HG03039 (cell line): ENCODE results near the gene SMIM23.

Source experiments
- ATAC-seq: cut with Tn5 transposase; IDR thresholded peaks from one replicate; pipeline ENCODE4 v1.9.1; 2021; ENCODE audit warnings: mild to moderate bottlenecking, moderate library complexity; ENCODE audit not compliant: unreplicated experiment

SMIM23 gene

DNA sequence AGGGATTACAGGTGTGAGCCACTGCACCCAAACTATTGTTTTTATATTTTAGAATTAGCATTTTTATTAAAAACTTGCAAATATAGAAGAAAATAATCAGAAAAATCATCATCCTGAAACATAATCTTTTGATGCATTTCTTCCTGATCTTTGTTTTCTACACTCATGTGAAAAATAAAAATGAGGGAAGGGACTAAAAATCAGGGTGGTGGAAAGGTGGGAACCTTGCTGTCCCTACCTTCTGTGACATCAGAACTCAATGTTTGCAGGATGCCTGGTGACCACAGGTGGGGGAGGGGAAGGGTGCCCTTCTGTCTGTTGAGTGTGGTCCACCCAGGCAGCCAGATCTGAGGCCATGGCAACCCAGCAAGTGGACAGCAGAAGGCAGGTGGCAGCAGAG lies at the start of gene SMIM23:
SMIM23 (plus strand) TSS at position 301 of the 400 bp plus-strand sequence; CDS start at position 356, 55 bp downstream.
- ATAC-seq = no peak

DNA sequence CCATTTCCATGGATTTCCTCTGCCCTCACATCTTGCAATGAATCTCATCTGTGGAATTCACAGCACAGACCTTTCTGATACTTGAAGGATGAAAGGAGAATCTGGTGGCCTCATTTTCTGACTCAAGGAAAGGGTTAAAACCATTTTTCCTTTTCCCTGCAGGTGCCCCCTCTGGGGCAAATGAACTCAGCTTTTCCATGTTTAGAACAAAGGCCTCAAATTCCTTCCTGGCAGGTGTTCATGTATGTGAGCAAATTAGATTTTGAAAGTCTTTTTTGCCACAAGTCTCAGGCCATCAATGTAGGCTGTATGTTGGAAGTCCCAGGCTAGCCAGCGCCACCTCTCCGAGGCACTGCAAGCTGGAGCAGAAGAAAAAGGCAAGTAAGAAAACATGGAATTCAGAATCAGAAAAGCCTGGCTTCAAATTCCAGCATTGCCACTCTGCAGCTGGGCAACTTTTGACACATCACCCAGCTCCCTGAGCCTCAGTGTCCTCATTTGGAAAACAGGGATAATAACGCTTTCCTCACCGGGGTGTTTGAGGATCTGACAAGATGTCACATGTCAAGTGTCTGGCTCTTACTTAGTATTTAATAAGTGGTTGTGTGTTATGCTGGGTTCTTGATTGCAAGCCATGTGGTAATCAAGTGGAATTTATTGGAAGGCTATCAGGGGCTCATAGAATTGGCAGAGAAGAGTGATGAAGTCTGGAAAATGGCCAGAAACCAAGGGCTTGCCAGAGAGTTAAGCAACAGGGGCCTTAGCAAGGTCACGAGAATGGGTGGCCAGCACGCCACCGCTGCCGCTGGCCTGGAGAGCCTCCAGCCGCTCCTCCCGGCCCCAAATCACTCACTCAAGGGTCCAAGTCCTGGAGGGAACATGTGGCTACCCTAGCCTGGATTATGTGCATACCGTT lies 48.4 kb upstream of the SMIM23 start:
- ATAC-seq = no peak

DNA sequence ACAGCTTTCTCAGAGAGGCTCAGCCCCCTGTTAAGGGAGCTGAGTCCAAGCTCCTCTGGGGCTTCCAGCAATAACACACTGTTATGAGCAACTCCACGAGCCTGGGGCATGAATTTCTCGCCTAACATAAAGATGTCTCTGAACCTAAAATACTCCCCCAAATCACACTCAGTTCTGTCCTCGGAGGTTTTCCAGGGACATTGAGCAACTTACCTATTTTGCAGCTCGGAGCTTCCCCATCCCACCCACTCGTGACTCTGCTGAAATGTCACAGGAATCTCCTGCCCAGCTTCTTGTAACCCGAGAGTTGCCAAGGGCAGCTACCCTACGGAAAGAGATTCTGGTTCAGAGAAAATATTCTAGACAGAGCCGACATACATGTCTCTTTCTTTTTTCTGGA lies 47.1 kb upstream of the SMIM23 start:
- ATAC-seq = no peak

DNA sequence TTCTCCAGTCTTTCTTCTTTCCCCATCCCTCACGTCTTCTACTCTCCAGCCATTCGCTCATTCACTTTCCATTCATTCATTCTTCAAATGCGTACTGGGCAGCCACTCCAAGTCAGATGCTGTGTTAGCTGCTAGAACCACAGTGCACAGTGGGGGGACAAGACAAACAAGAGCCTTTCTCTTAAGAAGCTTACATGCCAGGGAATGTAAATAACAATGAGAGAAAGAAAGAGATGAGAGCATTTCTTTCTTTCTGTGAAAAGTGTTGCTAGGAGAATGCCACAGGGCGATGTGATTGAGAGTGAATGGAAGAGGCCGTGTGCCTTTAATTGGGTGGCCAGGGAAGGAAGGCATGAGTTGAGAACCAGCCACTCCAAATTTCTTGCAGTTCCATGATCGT lies 46.3 kb upstream of the SMIM23 start:
- no peak for ATAC-seq

DNA sequence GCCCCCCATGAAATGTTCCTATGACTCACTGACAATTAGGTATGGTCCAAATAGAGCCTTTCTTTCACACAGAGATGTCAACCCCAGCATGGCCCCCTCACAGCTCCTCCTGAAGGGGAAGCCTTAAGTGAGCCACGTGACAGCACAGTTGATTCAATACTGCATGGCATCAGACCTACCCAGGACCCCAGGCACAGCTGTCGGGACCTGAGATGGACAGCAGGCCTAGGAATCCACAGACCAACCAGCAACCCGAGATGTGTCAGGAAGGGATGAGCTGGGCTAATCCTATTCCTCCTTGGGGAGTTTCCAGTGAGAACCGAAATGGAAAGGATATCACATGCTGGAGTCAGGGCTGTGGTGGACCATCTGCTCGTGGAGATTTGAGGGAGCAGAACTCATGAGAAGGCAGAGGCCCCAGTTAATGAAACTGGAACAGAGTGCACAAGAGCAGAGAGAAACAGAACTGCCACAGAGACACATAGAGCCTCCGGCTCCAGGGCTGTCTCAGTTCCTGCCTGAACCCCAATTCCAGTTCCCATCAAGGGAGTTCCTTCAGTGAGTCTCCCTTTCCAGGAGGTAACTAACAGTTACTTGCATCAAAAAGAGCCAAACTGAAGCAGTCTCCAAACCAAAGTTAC lies 42.1 kb upstream of the SMIM23 start:
- no peak for ATAC-seq

DNA sequence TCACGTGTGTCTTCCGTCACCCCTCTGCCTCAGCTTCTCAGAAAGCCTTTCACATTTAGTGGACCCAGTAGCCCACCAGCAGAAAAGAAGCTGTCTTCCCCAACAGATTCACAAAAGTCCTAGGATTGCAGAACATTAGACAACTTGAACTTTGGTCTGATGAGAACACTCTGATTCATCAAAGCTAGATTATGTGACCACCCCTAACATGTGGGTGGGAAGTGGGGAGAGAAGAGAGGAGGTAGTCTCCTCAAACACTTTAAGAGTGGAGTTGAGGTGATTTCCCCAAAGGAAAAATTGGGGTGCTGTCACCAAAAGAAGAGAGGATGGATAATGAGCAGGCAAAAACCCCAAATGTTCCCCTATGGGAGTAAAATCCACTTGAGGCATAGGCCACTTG lies 41.4 kb upstream of the SMIM23 start:
- no peak for ATAC-seq

DNA sequence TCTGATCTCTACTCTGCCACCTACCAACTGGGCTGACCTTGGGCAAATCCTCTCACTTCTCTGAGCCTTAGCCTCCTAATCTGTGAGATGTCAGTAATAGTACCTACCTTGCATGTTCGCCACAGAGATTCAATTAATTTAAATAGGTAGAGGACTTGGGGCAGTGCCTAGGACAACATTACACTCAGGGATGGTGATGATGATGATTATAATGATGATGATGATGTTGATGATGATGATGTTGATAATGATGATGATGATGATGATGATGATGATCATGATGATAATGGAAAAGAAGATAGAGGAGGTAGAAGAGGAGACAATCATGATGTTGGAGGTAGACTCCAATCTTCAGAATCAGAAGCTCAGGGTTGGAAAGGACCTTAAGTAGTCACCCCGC lies 40.7 kb upstream of the SMIM23 start:
- no peak for ATAC-seq

DNA sequence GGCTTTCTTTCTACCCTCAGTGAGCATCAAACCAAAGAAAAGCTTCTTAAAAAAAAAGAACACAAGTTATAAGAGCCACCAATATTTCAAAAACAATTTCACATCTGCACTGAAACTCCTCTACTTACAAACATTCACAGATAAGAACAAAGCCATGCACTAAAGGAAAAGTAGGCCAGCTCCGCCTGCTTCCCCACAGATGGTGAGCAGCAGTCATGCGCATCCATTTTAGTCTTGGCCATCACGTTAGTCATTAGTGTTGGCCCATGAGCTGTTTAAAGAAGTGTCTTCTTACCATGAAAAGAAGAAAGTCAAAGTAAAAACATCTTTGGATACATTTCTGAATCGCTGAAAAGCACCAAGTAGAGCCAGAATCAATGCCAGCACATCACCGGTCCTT lies 40.0 kb upstream of the SMIM23 start:
- ATAC-seq = no peak

DNA sequence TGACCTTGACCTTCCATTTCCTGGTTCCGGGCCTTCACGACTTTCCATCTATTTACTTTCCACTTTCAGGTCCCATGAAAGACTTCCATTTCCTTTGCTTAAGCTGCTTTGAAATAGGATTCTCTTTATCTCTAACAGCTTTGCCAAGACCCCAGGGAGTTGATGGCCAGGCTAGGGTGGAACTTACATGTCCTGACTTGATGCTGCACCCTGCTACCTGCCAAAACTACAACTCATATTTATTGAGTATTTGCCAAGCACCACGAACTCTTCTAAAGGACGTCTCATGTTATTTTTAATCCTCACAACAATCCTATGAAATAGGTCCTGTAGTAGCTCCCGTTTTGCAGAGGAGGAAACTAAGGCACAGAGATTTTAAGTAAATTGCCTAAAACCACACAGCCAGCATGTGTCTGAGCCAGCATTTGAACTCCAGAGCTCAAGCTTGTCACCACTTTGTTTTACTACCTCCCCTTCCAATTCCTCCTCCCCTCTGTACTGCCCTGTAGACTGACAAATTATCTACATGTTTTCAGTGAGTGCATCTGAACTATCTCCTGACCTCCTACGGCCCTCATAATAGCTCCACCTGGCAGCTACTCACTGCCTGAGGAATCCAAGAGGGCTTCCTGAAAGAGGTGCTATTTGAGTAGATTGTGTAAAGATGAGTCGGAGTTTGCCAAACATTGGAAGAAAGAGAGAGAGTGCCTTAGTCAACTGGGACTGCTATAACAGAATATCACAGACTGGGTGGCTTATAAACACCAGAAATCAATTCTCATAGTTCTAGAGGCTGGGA lies 38.4 kb upstream of the SMIM23 start:
- ATAC-seq = no peak

DNA sequence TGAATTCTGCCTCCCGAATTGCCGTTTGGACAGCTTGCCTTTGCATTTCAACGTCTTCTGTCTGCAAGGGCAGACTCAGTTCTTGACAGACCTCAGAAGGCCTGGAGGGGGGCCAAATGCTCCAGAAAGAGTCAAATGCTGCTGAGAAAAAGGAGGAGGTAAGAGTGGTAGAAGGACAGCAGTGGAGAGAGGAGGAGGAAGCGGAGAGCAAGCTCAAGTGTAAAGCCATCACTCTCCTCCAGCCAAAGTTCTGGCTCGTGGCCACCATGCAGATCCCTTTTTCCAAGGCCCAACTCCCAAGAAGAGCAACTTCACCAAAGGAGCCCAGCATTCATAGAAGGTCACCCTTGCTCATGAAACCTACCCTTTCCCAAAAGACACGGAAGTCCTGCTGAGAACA lies 36.9 kb upstream of the SMIM23 start:
- no peak for ATAC-seq

DNA sequence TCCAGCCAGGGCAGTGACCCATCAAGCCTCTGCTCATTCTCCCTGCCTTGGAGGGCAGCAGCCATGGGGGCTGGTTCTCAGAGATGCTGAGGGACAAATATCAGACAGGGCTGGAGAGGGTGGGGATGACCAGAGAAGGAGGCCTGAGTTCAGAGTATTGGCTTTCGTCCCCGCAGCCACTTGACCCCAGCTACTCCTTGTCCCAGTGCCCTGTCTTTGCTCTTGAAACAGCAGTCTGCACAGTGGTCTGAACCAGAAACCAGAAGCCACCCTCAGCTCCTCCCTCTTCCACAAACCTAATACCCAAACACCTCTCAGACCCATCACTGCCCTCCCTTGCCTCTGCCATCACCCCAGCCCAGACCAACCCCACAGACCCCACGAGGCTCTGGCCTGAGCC lies 36.3 kb upstream of the SMIM23 start:
- ATAC-seq = no peak

DNA sequence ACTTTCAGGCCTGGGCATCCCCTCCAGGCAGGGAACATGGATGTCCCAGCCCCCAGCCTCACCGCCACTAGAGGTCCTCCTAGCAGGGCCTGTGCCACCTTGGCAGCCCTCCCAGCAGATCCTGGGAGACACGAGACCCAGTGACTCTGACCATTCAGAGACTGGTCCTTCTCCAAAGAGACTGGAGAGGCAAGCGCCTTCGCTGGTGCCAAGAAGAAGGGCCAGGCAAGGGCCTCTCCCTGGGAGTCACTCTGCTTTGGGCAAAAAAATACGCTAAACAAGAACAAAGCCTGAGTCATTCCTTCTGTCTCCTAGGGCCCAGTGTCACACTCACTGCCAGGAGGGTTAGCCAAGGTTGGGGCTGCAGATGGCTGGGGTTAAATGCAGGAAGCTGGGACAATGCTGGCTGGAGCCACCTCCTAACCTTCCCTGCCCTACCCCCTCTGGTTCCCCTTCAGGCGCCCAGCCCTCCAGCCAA lies 35.3 kb upstream of the SMIM23 start:
- ATAC-seq = no peak

DNA sequence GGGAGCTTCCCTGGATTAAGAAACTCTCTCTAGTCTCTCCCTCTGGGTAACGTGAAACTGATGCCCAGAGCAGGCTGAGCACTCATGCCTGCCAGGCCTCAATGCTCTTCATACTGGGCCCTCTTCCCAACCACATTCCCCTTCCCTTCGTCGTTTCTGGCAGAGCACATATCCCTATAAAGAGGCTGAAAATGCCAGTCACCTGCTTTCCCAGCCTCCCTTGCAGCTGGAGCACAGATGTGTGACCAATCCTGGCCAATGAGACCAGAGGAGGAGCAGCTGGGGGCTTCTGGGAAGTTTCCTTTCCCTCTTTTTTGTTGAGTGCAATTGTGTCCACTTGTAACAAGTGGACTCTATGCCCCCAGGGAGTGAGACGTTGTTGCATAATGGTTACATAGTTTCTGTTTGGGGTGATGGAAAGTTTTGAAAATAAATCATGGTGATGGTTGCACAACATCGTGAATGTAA lies 30.2 kb upstream of the SMIM23 start:
- ATAC-seq = no peak

DNA sequence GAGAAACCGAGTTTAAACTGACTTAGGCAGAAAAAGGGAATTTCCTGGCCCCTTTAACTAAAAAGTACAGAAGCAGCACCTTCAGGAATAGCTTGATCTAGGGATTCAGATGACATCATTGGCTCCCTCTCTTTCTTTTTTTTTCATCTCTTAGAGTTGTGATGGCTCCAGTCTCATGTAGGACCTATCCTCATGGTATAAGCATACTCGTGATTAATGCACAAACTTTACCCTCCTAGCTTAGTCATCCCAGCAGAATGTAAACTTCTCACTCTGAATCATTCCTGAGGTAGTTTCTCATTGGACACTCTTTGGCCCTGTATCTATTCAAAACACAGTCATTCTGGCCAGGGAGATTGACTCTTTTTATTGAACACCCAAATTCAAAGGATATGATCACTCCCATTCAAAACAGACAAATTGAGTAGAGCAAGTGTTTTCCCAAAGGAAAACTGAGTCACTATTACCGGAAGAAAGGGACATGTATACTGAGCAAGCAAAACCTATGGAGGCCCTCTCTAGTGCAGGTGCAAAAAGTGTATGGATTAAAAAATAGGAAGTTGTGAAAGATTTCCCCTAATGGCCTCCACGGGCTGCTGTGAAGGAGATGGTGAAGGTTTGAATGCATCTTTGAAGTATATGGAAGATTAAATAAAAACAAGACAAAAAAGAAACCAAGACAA lies 27.6 kb upstream of the SMIM23 start:
- ATAC-seq = no peak

DNA sequence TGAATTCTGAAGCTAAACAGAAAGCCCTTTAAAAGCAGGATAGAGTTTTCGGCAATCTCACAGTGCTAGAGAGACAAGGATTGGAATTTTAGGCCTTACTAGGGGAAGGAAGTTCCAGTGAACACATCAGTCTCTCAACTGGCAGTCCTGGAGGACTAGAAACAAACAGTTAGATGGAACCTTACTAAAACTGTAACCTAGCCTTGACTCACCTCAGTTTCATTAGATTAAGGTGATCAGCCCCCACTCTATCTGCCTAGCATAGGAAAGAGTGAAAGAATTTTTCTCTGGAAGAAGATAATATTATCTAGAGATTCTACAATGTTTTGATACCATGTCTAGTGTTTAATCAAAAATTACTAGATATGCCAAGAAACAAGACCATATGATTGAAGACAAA lies 25.8 kb upstream of the SMIM23 start:
- no peak for ATAC-seq

DNA sequence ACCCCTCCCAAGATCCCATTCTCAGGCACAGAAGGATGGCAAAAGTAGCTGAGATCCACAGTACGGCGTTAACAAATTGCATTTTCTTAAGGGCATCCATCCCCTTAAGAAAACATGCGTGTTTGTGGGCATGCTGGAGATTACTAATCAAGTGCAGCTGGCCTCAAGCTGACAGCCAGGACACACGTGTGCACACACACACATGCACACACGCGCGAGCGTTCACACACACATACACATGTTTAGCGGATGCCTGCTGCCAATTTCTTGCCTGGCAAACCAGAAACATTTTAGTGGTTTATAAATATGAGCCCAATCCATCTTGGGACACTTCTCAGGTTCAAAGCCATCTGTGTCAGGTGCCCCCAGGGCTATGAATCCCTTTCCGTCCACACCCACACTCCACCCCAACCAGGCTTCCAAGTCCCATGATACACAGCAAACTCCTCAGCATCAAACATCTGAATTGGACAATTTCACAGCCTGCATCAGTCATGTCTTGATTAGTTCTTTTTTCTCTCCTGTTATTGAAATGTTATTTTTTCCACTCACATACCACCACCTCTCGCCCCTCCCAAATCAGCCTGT lies 23.5 kb upstream of the SMIM23 start:
- no peak for ATAC-seq

DNA sequence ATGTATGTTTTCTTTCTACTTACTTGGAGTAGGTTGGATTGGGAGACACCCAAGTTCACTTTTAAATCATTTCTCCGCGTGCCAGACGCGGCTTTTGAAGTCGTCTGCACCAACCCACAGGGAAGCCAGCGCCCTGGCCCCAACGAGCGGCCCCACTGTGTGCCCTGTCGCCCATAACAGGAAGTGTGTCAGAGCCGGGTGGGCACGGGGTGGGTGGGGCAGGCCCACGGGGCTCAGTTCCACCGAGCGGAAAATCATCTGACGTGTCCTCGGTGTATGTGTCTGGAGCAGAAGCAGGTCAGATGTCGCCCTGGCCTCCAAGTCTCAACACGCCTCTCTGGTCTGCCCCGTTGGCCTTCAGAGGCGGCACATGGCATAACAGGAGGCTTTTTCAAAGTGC lies 22.7 kb upstream of the SMIM23 start:
- ATAC-seq = no peak

DNA sequence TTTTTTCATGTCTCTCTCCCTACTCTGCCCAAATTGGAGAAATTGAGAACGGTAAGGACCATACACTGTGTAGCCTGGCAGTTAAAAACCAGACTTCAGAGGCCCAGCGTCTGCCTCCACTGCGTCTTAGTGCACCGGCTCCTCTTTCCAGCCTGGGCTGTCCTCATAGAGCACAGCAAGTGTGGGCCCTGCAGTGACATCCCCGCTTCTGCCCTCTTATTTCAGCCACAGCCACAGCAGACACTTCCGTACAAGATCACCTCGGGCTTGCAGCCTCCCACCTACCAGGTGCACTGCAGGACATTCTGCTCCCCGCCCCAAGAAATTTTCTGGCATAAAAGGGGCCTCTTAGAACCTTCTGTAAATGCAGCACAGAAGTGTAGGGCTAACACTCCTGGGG lies 21.4 kb upstream of the SMIM23 start:
- ATAC-seq = no peak

DNA sequence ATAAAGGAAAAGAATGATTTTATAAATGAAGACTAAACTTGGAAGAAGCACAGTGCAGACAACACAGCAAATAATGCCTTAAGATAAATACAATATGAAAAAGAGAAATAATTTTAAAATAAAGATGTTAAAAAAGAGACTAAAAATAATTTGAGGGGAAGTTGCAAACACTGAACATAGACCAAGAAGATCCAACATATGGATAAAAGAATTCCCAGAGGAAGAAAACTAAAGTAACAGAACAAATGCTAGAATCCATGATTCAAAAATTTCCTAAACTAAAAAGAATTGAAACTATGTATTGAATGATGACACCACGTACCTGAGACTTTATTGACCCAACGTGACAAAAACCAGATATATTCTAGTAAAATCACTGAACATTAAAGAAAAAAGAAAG lies 18.7 kb upstream of the SMIM23 start:
- no peak for ATAC-seq

DNA sequence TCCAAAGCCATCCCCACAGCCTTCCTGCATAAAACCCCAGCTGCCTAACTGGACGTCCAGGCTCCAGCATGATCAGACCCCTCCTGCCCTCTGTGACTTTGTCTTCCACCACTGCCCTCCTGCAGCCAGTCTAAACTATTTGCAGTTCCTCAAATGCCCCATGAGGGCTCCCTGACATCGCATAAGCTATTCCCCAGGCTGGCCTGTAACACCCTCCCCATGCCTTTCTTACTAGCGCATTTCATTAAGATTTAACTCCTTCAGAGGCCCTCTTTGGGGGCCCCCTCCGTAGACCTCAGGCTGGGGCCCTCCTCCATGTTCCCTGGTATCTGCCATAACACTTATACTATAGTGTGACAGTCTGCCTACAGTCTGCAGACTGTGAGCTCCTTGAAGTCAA lies 15.5 kb upstream of the SMIM23 start:
- no peak for ATAC-seq
